HG03558 (cell line): ENCODE measurements around the gene IGF2BP3.

Experiments used
- ATAC-seq: cut with Tn5 transposase; IDR thresholded peaks from one replicate; pipeline ENCODE4 v1.9.1; 2021; ENCODE audit warnings: moderate number of reproducible peaks; ENCODE audit not compliant: unreplicated experiment; ENCODE audit errors: extremely low read depth

Gene IGF2BP3

DNA sequence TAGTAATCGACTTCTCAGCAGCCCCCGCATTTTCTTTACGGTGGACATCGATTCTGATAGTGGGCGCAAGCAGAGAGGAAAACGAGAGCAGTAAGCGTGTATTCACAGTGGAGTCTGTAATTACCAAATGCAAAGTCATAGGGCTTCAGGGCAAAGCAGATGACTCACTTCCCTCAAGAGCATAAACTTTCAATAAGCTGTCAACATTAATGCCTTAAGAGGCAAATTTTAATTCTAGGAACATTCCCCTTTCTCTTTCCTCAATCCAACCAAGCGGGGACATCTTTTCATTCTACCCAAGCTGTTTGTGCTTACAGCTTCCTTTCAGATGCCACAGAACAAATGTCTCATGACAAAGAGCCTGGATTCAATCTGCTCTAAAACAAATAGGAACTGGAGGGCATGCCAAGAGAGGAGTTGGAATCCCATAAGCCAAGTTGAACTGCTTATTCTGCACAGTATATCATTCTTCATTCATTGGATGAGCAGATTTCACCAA lies 122.6 kb downstream of the IGF2BP3 start:
- no peak for ATAC-seq

DNA sequence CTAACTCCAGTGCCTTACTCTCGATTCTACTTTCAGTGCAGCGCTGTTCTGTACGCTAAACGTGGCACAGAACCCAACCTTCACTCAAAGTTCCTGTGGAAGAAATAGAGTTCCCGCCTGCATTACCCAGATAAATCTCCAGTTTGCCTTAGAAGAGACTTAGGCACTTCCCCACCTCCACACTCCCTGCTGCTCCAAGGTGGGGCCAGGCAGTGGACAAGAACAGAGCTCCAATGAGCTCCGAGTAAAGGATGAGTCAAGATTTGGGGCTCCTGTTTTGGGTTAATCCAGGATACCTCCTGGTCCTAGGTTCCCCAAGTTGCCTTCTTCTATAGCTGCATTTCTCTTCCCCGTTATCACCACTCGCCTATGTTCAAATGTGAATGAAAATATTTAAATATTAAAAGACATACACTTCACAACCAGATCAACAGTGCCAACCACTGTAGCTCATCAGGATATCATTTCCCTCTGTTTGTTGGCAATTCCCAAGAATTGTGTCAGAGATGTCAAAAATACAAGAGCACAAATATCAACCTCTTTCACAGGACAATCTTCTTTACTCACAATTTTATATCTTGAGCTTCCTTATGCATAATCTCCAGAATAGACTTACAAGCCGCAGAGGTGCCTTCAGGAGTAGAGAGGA lies 123.1 kb downstream of the IGF2BP3 start:
- ATAC-seq: no peak

DNA sequence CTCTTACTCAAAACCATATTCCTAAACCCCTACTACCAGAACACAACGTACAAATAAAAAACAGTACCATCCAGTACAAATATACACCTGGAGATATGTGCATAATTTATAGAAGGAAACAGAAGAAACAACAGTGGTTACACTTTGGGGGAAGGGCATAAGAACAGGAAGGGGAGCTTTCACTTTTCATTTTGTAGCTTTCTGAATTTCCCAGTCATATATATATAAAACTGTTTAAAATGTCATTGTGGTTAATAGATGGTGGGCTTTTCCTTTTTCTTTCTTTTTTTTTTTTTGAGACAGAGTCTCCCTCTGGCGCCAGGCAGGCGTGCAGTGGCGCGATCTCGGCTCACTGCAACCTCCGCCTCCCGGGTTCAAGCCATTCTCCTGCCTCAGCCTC lies 124.0 kb downstream of the IGF2BP3 start:
- ATAC-seq: no peak

DNA sequence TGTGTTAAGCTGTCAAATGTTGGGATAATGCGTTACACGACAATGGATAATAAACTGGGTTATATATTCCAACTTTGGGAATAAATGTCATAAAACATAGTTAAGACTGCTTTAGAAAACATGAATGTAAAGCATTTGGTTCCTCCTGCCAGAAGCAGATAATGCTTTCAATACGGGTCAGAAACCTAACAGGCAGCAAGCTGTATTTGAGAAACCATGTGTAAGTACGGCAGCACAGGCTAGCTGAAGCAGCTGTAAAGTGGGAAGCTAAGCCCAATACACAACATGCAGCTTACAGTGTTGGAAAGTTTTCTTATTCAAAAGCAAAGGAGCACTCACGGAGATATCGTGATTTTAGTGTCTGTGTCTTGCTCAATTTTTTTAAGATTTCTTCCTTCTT lies 124.7 kb downstream of the IGF2BP3 start:
- ATAC-seq: no peak

DNA sequence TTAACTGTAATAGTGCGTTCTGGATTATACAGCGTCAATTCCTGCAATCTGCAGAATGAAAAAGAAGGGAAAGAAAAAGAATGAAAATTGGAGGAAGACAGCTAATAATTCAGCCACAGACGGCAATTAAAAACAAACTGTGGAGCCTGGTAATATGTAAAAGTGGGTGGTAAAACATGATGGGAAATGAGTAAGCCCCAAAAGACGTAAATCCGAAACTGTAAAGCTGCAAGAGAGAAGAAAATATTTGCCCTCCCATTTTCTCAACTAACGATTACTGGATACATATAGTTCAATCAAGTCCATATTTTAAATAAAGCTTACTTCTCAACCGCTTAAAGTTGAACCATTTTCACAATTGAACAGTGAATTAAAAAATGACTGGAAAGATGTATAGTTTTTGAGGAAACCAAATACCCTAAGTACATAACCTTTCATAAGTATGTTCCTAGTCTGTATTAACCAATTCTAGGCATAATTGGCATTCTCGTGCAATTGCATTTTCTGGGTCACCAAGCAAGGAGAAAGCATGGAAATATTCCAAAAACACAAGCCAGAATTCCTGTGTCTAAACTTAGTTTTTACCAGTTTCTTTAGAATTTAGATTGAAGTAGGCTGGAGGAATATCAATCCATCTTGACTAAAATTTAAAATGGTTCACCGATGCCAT lies 126.3 kb downstream of the IGF2BP3 start:
- no peak for ATAC-seq

DNA sequence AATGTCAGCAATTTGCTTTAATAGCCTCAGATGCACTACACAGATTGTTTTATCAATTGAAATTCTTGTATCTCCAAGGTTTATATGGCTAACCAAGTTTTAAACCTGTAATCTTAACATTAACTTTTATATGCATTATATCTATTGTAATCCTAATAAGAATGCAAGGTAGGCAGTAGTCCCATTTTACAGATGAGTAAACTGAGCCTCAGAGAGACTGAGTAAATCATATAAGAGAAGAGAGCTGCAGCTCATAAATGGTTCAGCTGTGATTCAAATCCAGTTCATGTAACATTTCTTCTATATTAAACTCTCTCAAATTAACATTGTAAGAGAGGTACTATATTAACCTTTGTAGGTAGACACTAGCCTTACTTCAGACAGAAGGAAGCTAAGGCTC lies 127.2 kb downstream of the IGF2BP3 start:
- ATAC-seq: no peak

DNA sequence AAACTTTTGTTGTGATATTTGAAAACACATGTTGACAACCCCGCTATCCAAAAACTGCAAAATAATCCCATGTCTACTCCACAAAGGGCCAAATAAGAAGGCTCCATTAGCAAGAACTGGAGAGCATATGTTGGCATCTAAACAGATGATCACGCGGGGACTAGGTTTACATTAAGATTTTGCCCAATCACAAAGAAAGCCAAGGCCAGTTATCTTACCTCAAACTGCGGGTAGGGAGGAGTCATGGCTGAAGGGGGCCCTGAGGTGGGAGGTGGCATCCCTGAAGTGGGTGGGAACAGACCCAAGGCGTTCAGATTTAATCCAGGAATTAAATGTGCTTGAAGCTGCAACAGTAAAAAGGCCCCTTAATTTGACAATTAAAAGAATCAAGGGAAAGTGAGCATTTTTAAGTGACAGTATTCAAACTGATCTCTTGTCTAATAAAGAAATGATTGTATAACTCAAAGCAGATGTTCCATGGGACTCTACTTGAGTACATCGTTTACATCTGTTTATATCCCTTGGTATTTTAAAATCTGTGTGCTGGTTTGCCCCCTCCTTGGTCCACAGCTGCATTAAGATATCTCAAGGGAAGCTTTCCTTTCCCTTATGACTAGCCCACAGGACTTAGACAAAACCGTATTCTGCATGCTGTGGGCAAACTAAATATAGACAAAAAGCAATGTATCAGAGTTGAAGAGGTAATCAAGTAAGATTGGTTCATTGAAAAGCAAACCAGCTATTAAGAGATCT lies 128.3 kb downstream of the IGF2BP3 start:
- ATAC-seq: no peak

DNA sequence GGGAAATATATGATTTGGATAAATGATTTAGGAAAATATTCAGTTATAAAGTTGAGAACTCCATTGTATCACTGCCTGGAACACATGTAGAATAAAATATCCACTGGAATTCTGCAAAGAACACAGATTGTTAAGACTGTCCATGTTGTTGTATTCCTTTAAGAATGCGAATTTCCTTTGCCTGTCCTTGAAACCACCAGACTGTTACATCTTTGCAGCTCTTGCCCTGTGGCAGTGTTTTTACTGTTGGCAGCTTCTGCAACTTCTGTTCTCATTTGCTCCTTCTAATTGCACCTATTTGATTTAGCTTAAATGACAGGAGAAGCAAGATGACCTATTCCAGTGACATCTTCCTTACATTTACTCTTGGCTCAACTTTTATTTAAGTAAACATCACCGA lies 131.4 kb downstream of the IGF2BP3 start:
- no peak for ATAC-seq

DNA sequence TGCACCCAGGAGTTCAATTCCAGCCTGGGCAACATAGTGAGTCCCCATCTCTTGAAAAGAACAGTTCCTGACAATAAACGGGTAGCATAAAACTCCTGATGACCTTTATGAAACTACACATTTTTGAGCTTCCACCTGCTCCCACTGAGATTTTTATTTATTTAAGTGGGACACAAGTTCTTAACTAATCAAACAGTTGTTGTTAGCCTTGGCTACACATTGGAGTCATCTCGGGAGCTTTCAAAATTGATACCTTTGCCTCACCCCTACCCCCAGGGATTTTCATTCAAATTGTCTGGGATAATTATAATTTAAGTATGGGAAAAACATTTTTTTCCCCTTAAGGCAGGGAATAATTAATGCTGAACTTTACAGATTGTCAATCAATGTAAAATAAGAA lies 131.9 kb downstream of the IGF2BP3 start:
- ATAC-seq: no peak

DNA sequence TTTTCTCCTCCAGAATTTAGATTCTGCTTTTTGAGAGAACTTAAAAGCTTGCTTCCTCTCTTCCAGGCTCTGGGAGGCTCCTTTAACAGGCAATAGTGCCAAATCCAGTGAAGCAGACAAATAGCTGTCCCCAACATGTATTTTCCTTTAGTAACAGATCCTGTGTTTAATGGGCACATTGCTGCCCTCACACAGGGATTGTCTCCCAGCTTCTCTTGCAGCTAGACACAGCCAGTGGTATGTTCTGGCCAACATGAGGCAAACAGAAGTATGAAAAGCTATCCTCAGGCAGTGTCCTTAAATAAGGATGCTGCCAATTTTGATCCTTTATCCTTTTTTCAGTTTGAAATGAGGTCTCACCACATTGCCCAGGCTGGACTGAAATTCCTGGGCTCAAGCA lies 132.9 kb downstream of the IGF2BP3 start:
- ATAC-seq: no peak

DNA sequence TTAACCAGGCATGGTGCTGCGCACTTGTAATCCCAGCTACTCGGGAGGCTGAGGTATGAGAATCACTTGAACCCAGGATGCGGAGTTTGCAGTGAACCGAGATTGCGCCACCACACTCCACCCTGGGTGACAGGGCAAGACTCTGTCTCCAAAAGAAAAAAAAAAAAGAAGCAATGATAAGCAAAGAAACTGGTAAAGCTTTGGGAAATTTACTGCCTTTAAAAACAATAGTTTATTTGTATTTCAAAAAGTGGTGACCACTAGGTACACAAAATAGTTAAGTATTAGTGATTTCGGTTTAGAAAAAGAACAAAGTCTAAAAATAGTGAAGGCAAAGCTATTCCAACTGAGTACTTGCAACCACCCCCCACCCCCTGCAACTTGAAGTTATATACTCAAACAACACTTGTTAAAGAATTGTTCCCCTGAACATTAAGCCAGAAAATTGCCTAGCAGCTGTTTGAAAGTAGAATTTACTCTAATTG lies 133.4 kb downstream of the IGF2BP3 start:
- no peak for ATAC-seq

DNA sequence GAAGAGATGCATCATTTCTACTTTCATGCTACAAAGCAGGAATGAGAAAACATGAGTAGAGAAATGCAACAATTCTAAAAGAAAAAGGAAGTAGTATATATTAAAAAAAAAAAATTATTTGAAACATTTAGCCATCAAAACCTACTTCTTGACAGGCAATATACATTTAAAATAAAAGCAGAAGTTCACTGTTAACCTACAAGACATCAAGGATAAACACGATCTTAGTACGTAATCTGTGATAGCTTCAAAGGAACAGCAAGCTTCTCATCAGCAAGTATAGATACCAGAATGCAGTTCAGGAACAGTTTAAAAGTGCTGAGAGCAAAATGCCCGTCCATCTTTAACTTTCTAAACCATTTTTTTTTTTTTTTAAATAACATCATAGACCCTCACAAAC lies 134.2 kb downstream of the IGF2BP3 start:
- ATAC-seq: no peak

DNA sequence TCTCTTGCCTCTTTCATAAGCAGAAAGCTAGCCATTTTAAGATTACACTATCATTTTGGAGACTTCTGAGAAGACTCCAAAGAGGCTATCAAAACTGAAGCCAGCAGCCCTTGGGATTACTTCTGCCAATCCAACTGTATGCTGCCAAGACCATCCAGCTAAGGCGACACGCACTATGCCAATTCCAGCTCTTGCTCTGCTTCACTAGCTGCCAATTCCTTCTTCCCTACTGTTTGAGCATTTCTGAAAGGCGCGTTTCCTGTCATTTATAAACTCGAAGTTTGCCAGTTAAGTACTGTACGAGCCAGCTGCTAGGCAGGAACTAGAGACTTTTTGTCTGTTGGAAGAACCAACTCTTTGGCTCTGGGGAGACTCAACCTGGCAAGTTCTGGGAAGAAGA lies 134.7 kb downstream of the IGF2BP3 start:
- no peak for ATAC-seq

DNA sequence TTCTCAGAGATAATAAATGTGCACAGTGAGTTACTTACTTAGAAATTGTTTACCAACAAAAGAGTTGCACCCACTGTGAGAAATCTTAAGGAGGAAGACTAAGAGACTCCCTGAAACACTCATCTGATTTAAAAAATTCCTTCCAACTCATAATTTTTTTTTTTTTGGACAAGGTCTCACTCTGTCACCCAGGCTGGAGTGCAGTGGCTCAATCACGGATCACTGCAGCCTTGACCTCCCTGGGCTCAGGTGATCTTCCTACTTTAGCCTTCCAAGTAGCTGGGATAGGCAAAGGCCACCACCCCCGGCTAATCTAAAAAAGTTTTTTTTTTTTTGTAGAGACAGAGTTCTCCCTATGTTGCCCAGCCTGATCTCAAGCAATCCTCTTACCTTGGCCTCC lies 135.2 kb downstream of the IGF2BP3 start:
- ATAC-seq: no peak

DNA sequence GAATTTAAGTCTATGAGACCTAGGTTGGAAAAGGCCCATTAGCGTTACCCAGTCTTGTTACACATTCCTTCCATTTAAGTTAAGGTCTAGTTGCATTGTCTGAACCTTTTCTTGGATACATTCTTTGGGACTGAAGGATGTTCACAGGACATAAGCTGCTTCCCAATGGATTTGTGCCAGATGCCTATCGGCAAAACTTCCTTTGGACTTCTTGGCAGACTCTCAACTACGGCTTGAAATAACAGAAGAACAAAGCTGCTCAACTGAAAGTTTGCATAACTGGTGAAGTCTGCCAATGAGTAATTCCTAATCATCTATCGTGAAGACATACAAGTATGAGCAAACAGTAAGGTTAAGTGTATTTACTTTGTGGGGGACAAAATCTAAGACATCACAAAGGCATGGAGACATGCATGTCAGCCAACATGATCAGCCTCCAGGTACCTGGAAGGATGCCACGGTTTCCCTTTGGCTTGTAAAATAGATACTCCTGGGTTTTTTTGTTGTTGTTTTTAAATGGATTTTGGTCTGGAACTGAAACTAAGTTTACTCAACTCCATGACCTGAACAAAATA lies 135.7 kb downstream of the IGF2BP3 start:
- no peak for ATAC-seq

DNA sequence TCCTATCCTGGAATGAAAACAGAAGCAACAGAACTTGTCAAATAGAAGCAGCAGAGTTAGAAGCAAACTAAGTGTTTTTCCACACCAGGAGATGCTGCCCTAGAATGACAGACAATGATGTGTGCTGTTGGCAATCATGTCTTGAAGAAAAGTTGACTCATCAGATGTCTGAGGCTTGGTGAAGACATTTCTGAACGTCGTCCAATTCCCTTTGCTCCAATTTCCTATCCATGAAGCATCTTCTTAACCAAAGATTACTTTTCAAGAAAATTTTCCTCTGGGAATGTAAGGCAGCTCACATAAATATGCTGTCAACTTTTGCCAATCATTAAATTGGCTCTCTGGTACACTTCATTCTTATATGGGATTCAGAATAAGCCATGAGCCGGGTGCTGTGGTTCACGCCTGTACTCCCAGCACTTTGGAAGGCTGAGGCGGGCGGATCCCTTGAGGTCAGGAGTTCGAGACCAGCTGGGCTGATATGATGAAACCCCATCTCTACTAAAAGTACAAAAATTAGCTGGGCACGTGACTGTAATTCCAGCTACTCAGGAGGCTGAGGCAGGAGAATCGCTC lies 136.5 kb downstream of the IGF2BP3 start:
- no peak for ATAC-seq

DNA sequence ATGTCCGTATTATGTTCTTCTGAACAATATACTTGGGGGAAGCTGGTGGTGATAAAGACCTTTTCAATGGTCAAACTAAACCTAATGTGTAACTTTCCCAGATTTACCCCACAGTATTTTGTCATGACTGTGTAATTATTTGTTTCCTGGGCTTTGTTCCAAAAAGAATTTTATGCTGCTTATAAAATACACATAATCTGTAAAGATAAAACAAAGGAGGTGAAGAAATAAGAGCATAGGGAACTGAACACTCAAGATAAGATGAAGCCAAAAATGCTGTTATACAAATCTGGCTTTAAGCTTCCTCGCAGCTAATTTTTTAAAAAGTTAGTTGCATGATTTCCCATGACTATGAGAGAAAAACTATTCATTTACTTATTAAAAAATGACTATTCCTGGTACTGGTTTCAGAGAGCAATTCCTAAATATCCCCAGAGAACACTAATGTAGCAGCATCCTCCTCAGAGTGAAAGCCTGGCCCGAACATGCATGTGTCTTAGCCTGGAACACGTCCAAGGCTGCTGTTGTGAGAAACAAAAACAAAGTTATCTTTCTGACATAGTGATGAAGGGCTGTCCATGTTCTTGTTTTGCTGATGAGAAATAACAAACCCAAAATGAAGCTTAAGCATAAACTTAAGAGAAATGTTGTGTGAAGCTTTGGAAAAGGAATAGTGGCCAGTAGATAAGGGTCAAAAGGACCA lies 137.2 kb downstream of the IGF2BP3 start:
- no peak for ATAC-seq

DNA sequence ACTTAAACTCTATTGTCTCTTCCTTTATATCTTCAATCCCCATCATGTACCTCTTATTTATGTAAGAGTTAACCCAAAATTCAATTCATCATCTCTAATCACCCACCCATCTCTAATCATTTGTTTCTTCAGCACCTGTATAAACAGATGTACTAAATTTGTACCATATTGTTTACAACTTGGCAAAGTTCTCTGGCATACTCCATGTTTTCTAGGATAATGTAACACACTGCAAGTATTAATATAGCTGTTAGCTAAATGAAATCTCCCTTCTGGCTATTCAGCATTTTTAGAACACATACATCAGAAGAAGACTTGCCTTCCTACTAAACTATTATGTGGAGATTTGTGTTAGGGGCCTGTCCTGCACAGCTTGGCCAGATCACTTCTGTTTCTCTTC lies 138.1 kb downstream of the IGF2BP3 start:
- ATAC-seq: no peak

DNA sequence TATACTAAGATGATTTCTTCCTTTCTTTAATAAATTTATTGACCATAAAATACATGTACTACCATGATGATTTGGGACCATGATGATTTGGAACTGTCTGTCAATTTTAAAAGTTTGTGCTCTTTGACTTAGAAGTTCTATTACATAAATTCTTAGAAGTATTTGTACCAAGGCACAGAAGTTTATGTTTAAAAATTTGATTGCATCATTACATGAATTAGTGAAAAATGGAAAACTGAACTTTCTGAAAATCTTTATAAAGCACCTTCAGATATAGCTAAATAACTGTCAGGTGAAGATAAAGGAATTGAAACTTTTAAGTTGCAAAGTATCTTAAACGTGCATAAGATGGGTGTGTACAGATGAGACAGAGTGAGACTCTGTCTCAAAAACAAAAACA lies 139.2 kb downstream of the IGF2BP3 start:
- no peak for ATAC-seq

DNA sequence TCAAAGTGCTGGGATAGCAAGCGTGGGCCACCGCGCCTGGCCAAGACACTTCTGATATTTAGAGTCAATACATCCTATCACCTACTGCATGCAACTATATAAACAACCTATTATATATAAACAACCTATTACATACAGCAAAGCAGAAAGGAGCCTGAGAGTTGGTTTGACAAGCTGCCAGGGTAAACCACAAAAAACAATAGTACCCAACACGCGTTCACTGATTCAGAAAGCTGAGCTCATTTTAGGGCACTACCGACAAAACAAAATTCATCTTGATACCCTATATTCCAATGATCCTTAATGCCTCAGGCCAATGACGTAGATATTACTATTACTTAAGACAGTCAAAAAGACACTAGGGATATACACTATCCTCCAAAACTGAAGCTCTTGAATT lies 154.9 kb downstream of the IGF2BP3 start:
- no peak for ATAC-seq
